H9 (cell line): Measurements from ENCODE around the gene SIM1. TPM values are rescaled to one million over a fixed set of nuclear protein-coding genes. Genes with fewer than 3 reads are reported as not detected.

Source experiments
- DNase-seq: peaks from one replicate; pipeline ENCODE4 v3.0.0-alpha.2; 2017
- H2AFZ ChIP-seq: one replicate; pipeline ENCODE4 v1.6.1; 2013; ENCODE audit warnings: mild to moderate bottlenecking, low read length, control low read depth, moderate library complexity
- H2AK5ac ChIP-seq: 2 replicates; pipeline ENCODE4 v1.6.1; 2013; ENCODE audit warnings: low read length, control low read depth, mixed read lengths; ENCODE audit not compliant: insufficient read length
- H2BK120ac ChIP-seq: one replicate; pipeline ENCODE4 v1.6.1; 2013; ENCODE audit warnings: low read depth, mild to moderate bottlenecking, low read length, control low read depth, inconsistent platforms; ENCODE audit not compliant: poor library complexity, severe bottlenecking
- H2BK12ac ChIP-seq: 2 replicates; pipeline ENCODE4 v1.6.1; 2013; ENCODE audit warnings: low read length, control low read depth, mixed read lengths, low read depth; ENCODE audit not compliant: insufficient read length
- H2BK15ac ChIP-seq: 2 replicates; pipeline ENCODE4 v1.6.1; 2013; ENCODE audit warnings: low read depth, low read length, control low read depth
- H2BK20ac ChIP-seq: one replicate; pipeline ENCODE4 v1.6.1; 2013; ENCODE audit warnings: low read depth, mild to moderate bottlenecking, low read length, control low read depth, inconsistent platforms; ENCODE audit not compliant: poor library complexity, severe bottlenecking
- H2BK5ac ChIP-seq: 2 replicates; pipeline ENCODE4 v1.6.1; 2013; ENCODE audit warnings: low read length, control low read depth, mixed read lengths; ENCODE audit not compliant: insufficient read length
- H3K14ac ChIP-seq: 2 replicates; pipeline ENCODE4 v1.6.1; 2013; ENCODE audit warnings: low read length, control low read depth; ENCODE audit not compliant: insufficient read depth
- H3K18ac ChIP-seq: 2 replicates; pipeline ENCODE4 v1.6.1; 2013; ENCODE audit warnings: low read depth, mild to moderate bottlenecking, mixed read lengths, low read length, control low read depth; ENCODE audit not compliant: insufficient read length
- H3K23ac ChIP-seq: 2 replicates; pipeline ENCODE4 v1.6.1; 2013; ENCODE audit warnings: low read length, control low read depth, mixed read lengths, low read depth; ENCODE audit not compliant: insufficient read length
- H3K23me2 ChIP-seq: 2 replicates; pipeline ENCODE4 v1.6.1; 2013; ENCODE audit warnings: low read depth, mild to moderate bottlenecking, mixed read lengths, low read length, control low read depth; ENCODE audit not compliant: insufficient read length, poor library complexity, severe bottlenecking
- H3K27ac ChIP-seq: 2 replicates; pipeline ENCODE4 v1.5.1; 2013; ENCODE audit warnings: low read length, control low read depth, mixed read lengths, low read depth; ENCODE audit not compliant: insufficient read length
- H3K27me3 ChIP-seq: 2 replicates; pipeline ENCODE4 v1.6.1; 2013; ENCODE audit warnings: low read length, control low read depth, inconsistent platforms; ENCODE audit not compliant: insufficient read depth
- H3K4ac ChIP-seq: 2 replicates; pipeline ENCODE4 v1.6.1; 2013; ENCODE audit warnings: low read depth, mild to moderate bottlenecking, control low read depth, inconsistent platforms, low read length, moderate library complexity
- H3K4me1 ChIP-seq: 2 replicates; pipeline ENCODE4 v1.6.1; 2013; ENCODE audit warnings: low read length, control low read depth, inconsistent platforms; ENCODE audit not compliant: insufficient read depth
- H3K4me2 ChIP-seq: 2 replicates; pipeline ENCODE4 v1.6.1; 2013; ENCODE audit warnings: low read length, control low read depth, mixed read lengths; ENCODE audit not compliant: insufficient read length, insufficient read depth
- H3K56ac ChIP-seq: 2 replicates; pipeline ENCODE4 v1.6.1; 2013; ENCODE audit warnings: low read depth, mild to moderate bottlenecking, mixed read lengths, low read length, control low read depth; ENCODE audit not compliant: insufficient read length
- H3K79me1 ChIP-seq: 2 replicates; pipeline ENCODE4 v1.6.1; 2013; ENCODE audit warnings: low read depth, mild to moderate bottlenecking, moderate library complexity, low read length, control low read depth, inconsistent platforms; ENCODE audit not compliant: insufficient read depth, poor library complexity, severe bottlenecking
- H3K79me2 ChIP-seq: 2 replicates; pipeline ENCODE4 v1.6.1; 2013; ENCODE audit warnings: low read length, control low read depth, inconsistent platforms; ENCODE audit not compliant: insufficient read depth
- H3K9ac ChIP-seq: 2 replicates; pipeline ENCODE4 v1.6.1; 2013; ENCODE audit warnings: low read length, control low read depth, mixed read lengths; ENCODE audit not compliant: insufficient read length; ENCODE audit errors: extremely low read depth
- H3K9me3 ChIP-seq: one replicate; pipeline ENCODE4 v1.6.1; 2013; ENCODE audit warnings: low read depth, low read length, inconsistent platforms; ENCODE audit not compliant: control insufficient read depth
- H3T11ph ChIP-seq: one replicate; pipeline ENCODE4 v1.6.1; 2013; ENCODE audit warnings: mild to moderate bottlenecking, low read length, control low read depth, inconsistent platforms
- H4K20me1 ChIP-seq: one replicate; pipeline ENCODE4 v1.6.1; 2013; ENCODE audit not compliant: control insufficient read depth, insufficient read length, insufficient read depth
- H4K5ac ChIP-seq: 2 replicates; pipeline ENCODE4 v1.6.1; 2013; ENCODE audit warnings: low read depth, mild to moderate bottlenecking, mixed read lengths, low read length, control low read depth; ENCODE audit not compliant: insufficient read length
- H4K8ac ChIP-seq: replicated peaks from 2 replicates; pipeline ENCODE4 v1.6.1; 2013; ENCODE audit warnings: low read length, control low read depth, mixed read lengths, low read depth; ENCODE audit not compliant: insufficient read length
- H4K91ac ChIP-seq: 2 replicates; pipeline ENCODE4 v1.6.1; 2013; ENCODE audit warnings: low read depth, mild to moderate bottlenecking, moderate library complexity, mixed read lengths, low read length, control low read depth; ENCODE audit not compliant: insufficient read length
- H3K27ac Mint-ChIP-seq, 3 experiments: 2 replicates in 2 of 3; 3 replicates in 1 of 3; pipeline ENCODE4 v1.8.0; 2020 to 2021; ENCODE audit warnings: mixed read lengths in 3 of 3, mild to moderate bottlenecking in 1 of 3, moderate library complexity in 1 of 3
- H3K27me3 Mint-ChIP-seq: 2 replicates; pipeline ENCODE4 v1.8.0; 2021; ENCODE audit warnings: low read depth, mild to moderate bottlenecking, moderate library complexity, mixed read lengths
- H3K36me3 Mint-ChIP-seq, 3 experiments: 2 replicates in 2 of 3; 3 replicates in 1 of 3; pipeline ENCODE4 v1.8.0; 2020 to 2021; ENCODE audit warnings: low read depth in 3 of 3, mixed read lengths in 3 of 3; ENCODE audit not compliant: insufficient read depth in 1 of 3
- H3K4me1 Mint-ChIP-seq, 2 experiments: 2 replicates each; pipeline ENCODE4 v1.8.0; 2020; ENCODE audit warnings: mixed read lengths in 2 of 2
- H3K4me3 Mint-ChIP-seq, 2 experiments: 2 replicates in 1 of 2; 3 replicates in 1 of 2; pipeline ENCODE4 v1.8.0; 2020 to 2021; ENCODE audit warnings: mild to moderate bottlenecking in 2 of 2, mixed read lengths in 2 of 2, moderate library complexity in 1 of 2
- H3K9me3 Mint-ChIP-seq, 2 experiments: 2 replicates in 1 of 2; 3 replicates in 1 of 2; pipeline ENCODE4 v1.8.0; 2020; ENCODE audit warnings: mild to moderate bottlenecking in 2 of 2, mixed read lengths in 2 of 2, moderate library complexity in 1 of 2
- total RNA-seq: library from RNA; stranded (reverse); gene quantifications from 2 replicates; pipeline ENCODE4 v1.2.1, GENCODE V29; 2021
- TF ChIP-seq, protein P1 (sequence below): fragments of 200-600 bp; sonication (generic); conservative IDR thresholded peaks from 3 replicates; pipeline ENCODE4 v1.8.0; 2021; ENCODE audit warnings: antibody characterized with exemption, mild to moderate bottlenecking

The SIM1 gene
- total RNA-seq, 1 experiment from 2014 or later = not detected

DNA sequence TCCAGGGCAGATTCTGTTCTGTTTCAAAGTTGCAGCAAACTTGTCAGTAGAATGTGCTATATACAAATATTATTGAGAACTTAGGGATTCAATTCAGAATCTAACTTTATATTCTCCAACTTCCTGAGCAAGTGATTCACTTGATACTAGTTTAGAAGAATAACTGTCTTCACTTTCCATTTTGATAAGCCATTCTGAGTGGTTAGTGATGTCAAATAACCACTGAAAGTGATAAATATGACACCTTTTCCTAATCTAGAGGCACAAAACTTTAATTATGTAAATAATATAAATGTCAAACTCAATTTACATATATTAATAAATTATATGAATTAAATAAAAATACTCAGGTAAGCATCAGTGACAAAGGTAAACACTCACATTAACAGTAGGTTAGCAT lies 20.5 kb upstream of the SIM1 start:
- DNase-seq = no peak
- Histone ChIP-seq H3K4me1 (no peaks in the 10 kb centered on the region), H3K14ac (no peak overlapping the region), H4K5ac (no peak overlapping the region), H3K56ac (no peak overlapping the region), H4K91ac (no peak overlapping the region), H2BK5ac (no peak overlapping the region), H4K20me1 (no peaks in the 10 kb centered on the region), H2BK120ac (no peak overlapping the region), H2AFZ (no peak overlapping the region), H2AK5ac (no peak overlapping the region), H3K27me3 (no peaks in the 10 kb centered on the region), H2BK15ac (no peak overlapping the region), H3K27ac (no peak overlapping the region), H3K23me2 (no peaks in the 10 kb centered on the region), H2BK20ac (no peak overlapping the region), H3K23ac (no peak overlapping the region), H3K4ac (no peak overlapping the region), H3K9ac (no peak overlapping the region), H3K79me2 (no peaks in the 10 kb centered on the region), H4K8ac (no peak overlapping the region), H3K79me1 (no peaks in the 10 kb centered on the region), H3T11ph (no peak overlapping the region), H3K4me2 (no peak overlapping the region), H3K9me3 (no peaks in the 10 kb centered on the region), H3K18ac (no peak overlapping the region), H2BK12ac (no peak overlapping the region)
- Mint-ChIP-seq H3K27me3 (peaks cover 6% of the 10 kb centered on the region), H3K4me1 (no peaks in the 10 kb centered on the region), H3K36me3 (peaks cover 0 to 6% (median 5%) of the 10 kb centered on the region in 3 experiments; a peak in 3 of 7 replicates), H3K27ac (no peak overlapping the region), H3K9me3 (peaks cover 6% of the 10 kb centered on the region in 2 experiments; a peak in 3 of 5 replicates), H3K4me3 (no peak overlapping the region)
- TF ChIP-seq, protein P1, sequence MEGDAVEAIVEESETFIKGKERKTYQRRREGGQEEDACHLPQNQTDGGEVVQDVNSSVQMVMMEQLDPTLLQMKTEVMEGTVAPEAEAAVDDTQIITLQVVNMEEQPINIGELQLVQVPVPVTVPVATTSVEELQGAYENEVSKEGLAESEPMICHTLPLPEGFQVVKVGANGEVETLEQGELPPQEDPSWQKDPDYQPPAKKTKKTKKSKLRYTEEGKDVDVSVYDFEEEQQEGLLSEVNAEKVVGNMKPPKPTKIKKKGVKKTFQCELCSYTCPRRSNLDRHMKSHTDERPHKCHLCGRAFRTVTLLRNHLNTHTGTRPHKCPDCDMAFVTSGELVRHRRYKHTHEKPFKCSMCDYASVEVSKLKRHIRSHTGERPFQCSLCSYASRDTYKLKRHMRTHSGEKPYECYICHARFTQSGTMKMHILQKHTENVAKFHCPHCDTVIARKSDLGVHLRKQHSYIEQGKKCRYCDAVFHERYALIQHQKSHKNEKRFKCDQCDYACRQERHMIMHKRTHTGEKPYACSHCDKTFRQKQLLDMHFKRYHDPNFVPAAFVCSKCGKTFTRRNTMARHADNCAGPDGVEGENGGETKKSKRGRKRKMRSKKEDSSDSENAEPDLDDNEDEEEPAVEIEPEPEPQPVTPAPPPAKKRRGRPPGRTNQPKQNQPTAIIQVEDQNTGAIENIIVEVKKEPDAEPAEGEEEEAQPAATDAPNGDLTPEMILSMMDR = no peak
